ENCODE measurements around the gene PRR19. TPM values are rescaled to one million over a fixed set of nuclear protein-coding genes. Genes with fewer than 3 reads are reported as not detected.
A peak's percentile ranks its signal among the peaks of the same experiment; 100 is the strongest.

PRR19 gene
- total RNA-seq, 1 experiment from 2014 or later: 1.9 TPM

- Histone ChIP-seq H3K4me3 (no peak overlapping the region), H3K36me3 (peaks cover 40% of the 10 kb centered on the region), H3K9me3 (replicated peaks) (no peaks in the 10 kb centered on the region), H3K4me1 (no peaks in the 10 kb centered on the region), H3K27ac (no peak overlapping the region), H3K27me3 (no peaks in the 10 kb centered on the region)
- DNase-seq: no peak
Measured at GRCh38 chr19:42292963-42293362, 9.0 kb upstream of the PRR19 start.

GRCh38 chr19:42293540-42293939 is 8.4 kb upstream of the PRR19 start:
- no peak overlapping the region for H3K4me3 ChIP-seq
- peaks cover 38% of the 10 kb centered on the region for H3K36me3 ChIP-seq
- no peaks in the 10 kb centered on the region for H3K27me3 ChIP-seq
- no peak overlapping the region for H3K27ac ChIP-seq
- H3K4me1 ChIP-seq: no peaks in the 10 kb centered on the region
- H3K9me3 ChIP-seq (replicated peaks): no peaks in the 10 kb centered on the region
- DNase-seq: no peak

- Histone ChIP-seq H3K27me3 (no peaks in the 10 kb centered on the region), H3K4me3 (no peak overlapping the region), H3K9me3 (replicated peaks) (no peaks in the 10 kb centered on the region), H3K4me1 (no peaks in the 10 kb centered on the region), H3K27ac (no peak overlapping the region), H3K36me3 (peaks cover 38% of the 10 kb centered on the region)
- DNase-seq: no peak
Measured at GRCh38 chr19:42293948-42294347, 8.0 kb upstream of the PRR19 start.

GRCh38 chr19:42294471-42295137 is 7.3 kb upstream of the PRR19 start:
- Histone ChIP-seq H3K27me3 (no peaks in the 10 kb centered on the region), H3K4me1 (no peaks in the 10 kb centered on the region), H3K9me3 (replicated peaks) (no peaks in the 10 kb centered on the region), H3K4me3 (no peak overlapping the region), H3K36me3 (peaks cover 34% of the 10 kb centered on the region), H3K27ac (no peak overlapping the region)
- no peak for DNase-seq

GRCh38 chr19:42295342-42295741 is 6.6 kb upstream of the PRR19 start:
- Histone ChIP-seq H3K4me3 (no peak overlapping the region), H3K27ac (no peak overlapping the region), H3K27me3 (no peaks in the 10 kb centered on the region), H3K4me1 (no peaks in the 10 kb centered on the region), H3K36me3 (peaks cover 32% of the 10 kb centered on the region), H3K9me3 (replicated peaks) (no peaks in the 10 kb centered on the region)
- DNase-seq: no peak

- no peaks in the 10 kb centered on the region for H3K9me3 ChIP-seq (replicated peaks)
- no peaks in the 10 kb centered on the region for H3K27me3 ChIP-seq
- H3K4me1 ChIP-seq: no peaks in the 10 kb centered on the region
- no peak overlapping the region for H3K27ac ChIP-seq
- peaks cover 26% of the 10 kb centered on the region for H3K36me3 ChIP-seq
- DNase-seq: peak; percentile 73 to 82
- no peak overlapping the region for H3K4me3 ChIP-seq
Measured at GRCh38 chr19:42295831-42296525, 6.0 kb upstream of the PRR19 start.

GRCh38 chr19:42297039-42297438 is 4.9 kb upstream of the PRR19 start:
- Histone ChIP-seq H3K27me3 (no peaks in the 10 kb centered on the region), H3K4me1 (no peaks in the 10 kb centered on the region), H3K4me3 (no peak overlapping the region), H3K36me3 (peaks cover 17% of the 10 kb centered on the region; the same call in 1 of the 2 replicates), H3K27ac (no peak overlapping the region), H3K9me3 (replicated peaks) (no peaks in the 10 kb centered on the region)
- DNase-seq: no peak

- Histone ChIP-seq H3K27me3 (no peaks in the 10 kb centered on the region), H3K4me3 (peak overlapping the region; percentile 82), H3K4me1 (peaks cover 7% of the 10 kb centered on the region), H3K27ac (peak overlapping the region; percentile 47; the same call in 1 of the 2 replicates), H3K9me3 (replicated peaks) (no peaks in the 10 kb centered on the region), H3K36me3 (no peaks in the 10 kb centered on the region)
- no peak for DNase-seq
Measured at GRCh38 chr19:42303101-42303464, 1.2 kb downstream of the PRR19 start.

GRCh38 chr19:42303876-42304275 is 1.9 kb downstream of the PRR19 start:
- Histone ChIP-seq H3K27ac (no peak overlapping the region), H3K27me3 (no peaks in the 10 kb centered on the region), H3K36me3 (no peaks in the 10 kb centered on the region), H3K4me1 (peaks cover 7% of the 10 kb centered on the region), H3K4me3 (no peak overlapping the region), H3K9me3 (replicated peaks) (no peaks in the 10 kb centered on the region)
- no peak for DNase-seq

GRCh38 chr19:42306646-42307045 is 4.7 kb downstream of the PRR19 start:
- peaks cover 7% of the 10 kb centered on the region for H3K4me1 ChIP-seq
- H3K27ac ChIP-seq: no peak overlapping the region
- H3K4me3 ChIP-seq: no peak overlapping the region
- H3K9me3 ChIP-seq (replicated peaks): no peaks in the 10 kb centered on the region
- DNase-seq: peak; percentile 66 to 77
- no peaks in the 10 kb centered on the region for H3K36me3 ChIP-seq
- H3K27me3 ChIP-seq: no peaks in the 10 kb centered on the region

GRCh38 chr19:42309686-42310085 is 7.8 kb downstream of the PRR19 start:
- Histone ChIP-seq H3K27me3 (peaks cover 11% of the 10 kb centered on the region; the same call in 1 of the 2 replicates), H3K4me3 (no peak overlapping the region), H3K27ac (no peak overlapping the region), H3K36me3 (no peaks in the 10 kb centered on the region), H3K4me1 (no peaks in the 10 kb centered on the region), H3K9me3 (replicated peaks) (no peaks in the 10 kb centered on the region)
- DNase-seq: no peak

GRCh38 chr19:42311657-42312056 is 9.7 kb downstream of the PRR19 start:
- H3K4me1 ChIP-seq: peaks cover 3% of the 10 kb centered on the region; the same call in 1 of the 2 replicates
- no peak overlapping the region for H3K4me3 ChIP-seq
- no peak overlapping the region for H3K27ac ChIP-seq
- H3K27me3 ChIP-seq: peaks cover 11% of the 10 kb centered on the region; the same call in 1 of the 2 replicates
- DNase-seq: no peak
- H3K9me3 ChIP-seq (replicated peaks): no peaks in the 10 kb centered on the region
- H3K36me3 ChIP-seq: no peaks in the 10 kb centered on the region

- Histone ChIP-seq H3K4me1 (peaks cover 3% of the 10 kb centered on the region; the same call in 1 of the 2 replicates), H3K36me3 (no peaks in the 10 kb centered on the region), H3K27me3 (peaks cover 11% of the 10 kb centered on the region; the same call in 1 of the 2 replicates), H3K27ac (no peak overlapping the region), H3K9me3 (replicated peaks) (no peaks in the 10 kb centered on the region), H3K4me3 (no peak overlapping the region)
- DNase-seq: no peak
Measured at GRCh38 chr19:42312370-42312769, 10.4 kb downstream of the PRR19 start.

GRCh38 chr19:42313096-42313839 is 11.3 kb downstream of the PRR19 start, which contains the start of gene TMEM145:
TMEM145 (plus strand) TSS chr19:42313309; CDS start chr19:42313377, 68 bp downstream.
- H3K9me3 ChIP-seq (replicated peaks): no peaks in the 10 kb centered on the region
- H3K27me3 ChIP-seq: peaks cover 11% of the 10 kb centered on the region; the same call in 1 of the 2 replicates
- H3K36me3 ChIP-seq: no peaks in the 10 kb centered on the region
- peaks cover 3% of the 10 kb centered on the region; the same call in 1 of the 2 replicates for H3K4me1 ChIP-seq
- peak; percentile 55 to 64 for DNase-seq
- peak within 1 kb of the TSS; percentile 52 for H3K4me3 ChIP-seq
- no peak within 1 kb of the TSS for H3K27ac ChIP-seq
